ENCODE results near the gene DUOX1. TPM values are rescaled to one million over a fixed set of nuclear protein-coding genes. Genes with fewer than 3 reads are reported as not detected.
A peak's percentile ranks its signal among the peaks of the same experiment; 100 is the strongest.

Gene DUOX1
- total RNA-seq, 4 donors from 2014 or later = 0.33 to 1.7 (median 0.61) TPM

DNA sequence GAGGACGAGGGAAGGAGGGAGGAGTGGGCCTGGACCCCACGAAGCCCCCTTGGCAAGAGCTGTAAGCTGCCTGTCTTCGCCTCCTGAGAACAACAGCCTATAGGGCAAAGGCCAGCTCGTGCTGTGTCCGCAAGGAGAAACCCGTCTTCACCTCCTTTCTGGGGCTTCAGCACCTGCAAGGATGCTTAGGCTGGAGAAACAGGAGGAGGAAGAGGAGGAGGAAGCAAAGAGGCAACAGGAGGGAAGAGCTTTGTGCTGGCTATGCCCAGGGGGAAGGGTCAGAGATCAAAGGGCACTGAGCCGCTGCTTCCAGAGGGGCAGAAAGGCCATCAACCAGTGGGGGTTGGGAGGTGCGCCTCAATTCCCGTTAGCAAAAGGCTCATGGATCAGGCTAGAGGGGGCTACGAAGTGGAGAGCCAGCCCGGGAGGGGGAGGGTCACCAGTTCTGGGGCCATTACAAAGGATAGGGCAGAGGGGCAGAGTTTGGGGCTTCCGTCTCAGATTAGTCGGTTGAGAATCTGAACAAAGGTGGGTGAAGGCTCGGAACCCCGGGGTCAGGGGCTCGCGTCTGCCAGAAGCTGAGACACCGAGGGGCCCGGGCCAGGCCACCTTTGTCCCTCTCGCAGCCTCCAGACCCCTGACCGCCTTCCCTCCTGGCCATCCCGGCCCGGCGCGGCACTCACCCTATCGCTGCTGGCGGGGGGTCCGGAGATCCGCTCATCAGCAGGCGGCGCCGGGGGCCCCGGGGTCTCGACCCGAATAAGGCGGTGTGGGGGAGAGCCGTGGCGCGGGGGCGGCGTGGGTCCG, 57.2 kb downstream of the DUOX1 start:
- Histone ChIP-seq H3K9me3 (no peaks in the 10 kb centered on the region), H3K36me3 (no peaks in the 10 kb centered on the region), H3K27me3 (no peaks in the 10 kb centered on the region), H3K4me1 (peaks cover 18 to 44% (median 30%) of the 10 kb centered on the region in 4 donors), H3K4me3 (peak overlapping the region; percentile 65 to 89 (median 79)), H3K27ac (replicated peaks in 1 of 4) (peak overlapping the region; percentile 83 to 93 (median 90))
- WGBS = 40% methylated on average over 12 of the region's 42 CpGs
- TF ChIP-seq, protein P1, sequence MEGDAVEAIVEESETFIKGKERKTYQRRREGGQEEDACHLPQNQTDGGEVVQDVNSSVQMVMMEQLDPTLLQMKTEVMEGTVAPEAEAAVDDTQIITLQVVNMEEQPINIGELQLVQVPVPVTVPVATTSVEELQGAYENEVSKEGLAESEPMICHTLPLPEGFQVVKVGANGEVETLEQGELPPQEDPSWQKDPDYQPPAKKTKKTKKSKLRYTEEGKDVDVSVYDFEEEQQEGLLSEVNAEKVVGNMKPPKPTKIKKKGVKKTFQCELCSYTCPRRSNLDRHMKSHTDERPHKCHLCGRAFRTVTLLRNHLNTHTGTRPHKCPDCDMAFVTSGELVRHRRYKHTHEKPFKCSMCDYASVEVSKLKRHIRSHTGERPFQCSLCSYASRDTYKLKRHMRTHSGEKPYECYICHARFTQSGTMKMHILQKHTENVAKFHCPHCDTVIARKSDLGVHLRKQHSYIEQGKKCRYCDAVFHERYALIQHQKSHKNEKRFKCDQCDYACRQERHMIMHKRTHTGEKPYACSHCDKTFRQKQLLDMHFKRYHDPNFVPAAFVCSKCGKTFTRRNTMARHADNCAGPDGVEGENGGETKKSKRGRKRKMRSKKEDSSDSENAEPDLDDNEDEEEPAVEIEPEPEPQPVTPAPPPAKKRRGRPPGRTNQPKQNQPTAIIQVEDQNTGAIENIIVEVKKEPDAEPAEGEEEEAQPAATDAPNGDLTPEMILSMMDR (IDR thresholded peaks at IDR 0.05) = no peak
- TF ChIP-seq POLR2AphosphoS5 (IDR thresholded peaks at IDR 0.05) (no peak), EP300 (IDR thresholded peaks at IDR 0.05) (no peak), POLR2A (IDR thresholded peaks at IDR 0.05; ENCODE audit: low read depth) (no peak)
- DNase-seq (ENCODE audit: extremely low spot score) = no peak
- intact Hi-C loops (cut with DNase I) = no loop called here

DNA sequence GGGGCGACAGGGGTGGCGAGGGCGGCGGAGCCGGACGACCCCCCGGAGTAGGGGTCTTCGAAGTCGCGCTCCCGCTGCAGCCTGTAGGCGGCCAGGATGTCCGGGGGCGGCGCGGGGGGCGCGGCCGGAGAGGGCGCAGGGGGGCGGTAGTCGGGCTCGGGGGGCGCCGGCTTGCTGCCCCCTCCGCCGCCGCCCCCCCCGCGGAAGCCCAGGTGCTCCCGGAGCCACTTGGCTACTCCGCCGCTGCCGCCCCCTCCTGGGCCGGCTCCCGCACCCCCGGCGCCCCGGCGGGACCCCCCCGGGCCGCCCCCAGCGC, 57.7 kb downstream of the DUOX1 start:
- WGBS = no CpG with 5 or more reads among the region's 43 CpGs
- intact Hi-C loops (cut with DNase I) = no loop called here
- TF ChIP-seq POLR2AphosphoS5 (IDR thresholded peaks at IDR 0.05) (no peak), EP300 (IDR thresholded peaks at IDR 0.05) (no peak)
- TF ChIP-seq, protein P1 (IDR thresholded peaks at IDR 0.05) = no peak
- DNase-seq (ENCODE audit: extremely low spot score) = no peak
- H3K4me3 ChIP-seq = peak overlapping the region; percentile 65 to 89 (median 79)
- H3K4me1 ChIP-seq = peaks cover 18 to 44% (median 30%) of the 10 kb centered on the region in 4 donors
- no peaks in the 10 kb centered on the region for H3K27me3 ChIP-seq
- no peaks in the 10 kb centered on the region for H3K36me3 ChIP-seq
- H3K27ac ChIP-seq (replicated peaks in 1 of 4) = peak overlapping the region; percentile 83 to 93 (median 90)
- no peaks in the 10 kb centered on the region for H3K9me3 ChIP-seq

DNA sequence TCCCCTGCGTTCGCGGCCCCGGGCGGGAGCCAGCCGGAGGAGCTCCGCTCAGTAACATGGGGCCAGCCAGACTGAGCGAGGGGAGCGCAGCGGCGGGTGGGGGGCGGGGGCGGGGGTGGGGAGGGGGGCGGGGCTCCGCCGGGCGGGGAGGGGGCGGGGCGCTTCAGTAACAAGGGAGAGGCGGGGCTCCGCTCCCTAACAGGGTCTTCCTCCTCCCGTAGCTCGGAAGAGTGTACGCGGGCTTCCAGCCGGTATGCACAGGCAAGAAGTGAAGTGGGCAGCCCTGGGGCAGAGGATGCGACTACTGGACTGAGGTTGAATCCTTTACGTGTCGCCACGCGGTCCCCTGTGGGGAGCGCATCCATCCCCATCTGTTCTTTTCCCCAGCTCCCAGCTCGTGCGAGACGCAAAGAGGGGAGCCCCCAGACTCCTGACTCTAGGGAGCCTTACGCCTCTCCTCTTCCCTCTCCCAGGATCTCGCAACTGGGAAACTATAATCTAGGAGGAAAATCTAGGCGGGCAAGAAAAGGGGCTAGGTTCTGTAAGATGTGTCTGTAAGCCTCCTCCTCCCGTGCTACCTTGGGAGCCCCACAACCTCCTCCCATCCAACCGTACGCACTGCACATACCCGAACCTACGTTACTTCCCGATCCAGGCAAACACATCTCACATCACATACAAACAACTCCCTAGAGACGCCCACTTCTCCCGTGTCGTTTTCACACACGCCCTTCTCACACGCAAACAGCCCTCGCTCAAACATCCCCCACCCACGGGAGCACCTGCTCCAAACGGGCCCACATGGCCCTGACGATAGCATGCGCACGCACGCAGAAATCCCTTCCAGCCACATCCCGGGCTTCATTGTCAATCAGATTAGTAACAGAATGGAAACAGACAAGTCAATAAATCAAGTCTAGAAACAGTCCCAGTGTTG, 58.4 kb downstream of the DUOX1 start, which contains the start of gene SHF:
Gene SHF, minus strand, starts transcription at position 73 of the 937 bp plus-strand sequence. Its CDS starts 15 bp downstream, at position 58.
- intact Hi-C loops (cut with DNase I) = no loop called here
- DNase-seq (ENCODE audit: extremely low spot score) = no peak

DNA sequence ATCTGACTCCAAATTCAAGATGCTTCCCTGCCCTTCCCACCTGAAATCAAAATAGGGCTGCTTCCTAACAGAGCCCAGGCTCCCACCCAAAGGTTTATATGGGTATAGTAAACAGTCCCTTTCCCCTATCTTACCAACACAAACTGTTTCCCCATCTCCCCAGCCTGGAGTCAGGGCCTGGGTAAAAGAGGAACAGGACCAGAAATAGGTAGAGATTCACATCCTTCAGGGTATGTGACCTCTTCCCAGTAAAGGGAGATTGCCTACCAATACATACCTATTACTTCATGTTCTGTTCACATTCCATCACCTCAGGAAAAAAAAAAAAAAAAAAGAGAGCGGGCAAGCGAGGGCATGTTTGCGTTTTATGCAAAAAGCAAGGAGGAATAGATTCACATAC, 67.7 kb downstream of the DUOX1 start:
- Histone ChIP-seq H3K9me3 (no peaks in the 10 kb centered on the region), H3K4me3 (peak overlapping the region in 2 of 4 donors; percentile 74 to 80), H3K27me3 (no peaks in the 10 kb centered on the region), H3K4me1 (peaks cover 7 to 16% (median 12%) of the 10 kb centered on the region in 4 donors), H3K27ac (replicated peaks in 1 of 4) (no peak overlapping the region), H3K36me3 (no peaks in the 10 kb centered on the region)
- WGBS = 87% methylated on average over 3 of the region's 3 CpGs
- TF ChIP-seq EP300 (IDR thresholded peaks at IDR 0.05) (no peak), POLR2A (IDR thresholded peaks at IDR 0.05; ENCODE audit: low read depth) (no peak), POLR2AphosphoS5 (IDR thresholded peaks at IDR 0.05) (no peak)
- TF ChIP-seq, protein P1 (IDR thresholded peaks at IDR 0.05) = no peak
- no peak for DNase-seq (ENCODE audit: extremely low spot score)
- intact Hi-C loops (cut with DNase I) = loop anchor here (5.0 kb wide), 1 partner anchor 180 kb away; the partner anchor contains the start of gene GATM

More for the DNA sequence above, 58.4 kb downstream of the DUOX1 start, which contains the start of gene SHF:
- Histone ChIP-seq H3K9me3 (no peaks in the 10 kb centered on the region), H3K36me3 (no peaks in the 10 kb centered on the region), H3K4me3 (peak within 1 kb of the TSS; percentile 65 to 89 (median 79)), H3K4me1 (peaks cover 18 to 41% (median 30%) of the 10 kb centered on the region in 4 donors), H3K27me3 (no peaks in the 10 kb centered on the region), H3K27ac (replicated peaks in 1 of 4) (peak within 1 kb of the TSS; percentile 83 to 93 (median 90))
- TF ChIP-seq POLR2AphosphoS5 (IDR thresholded peaks at IDR 0.05) = peak; percentile 68 to 79
- TF ChIP-seq, protein P1 (IDR thresholded peaks at IDR 0.05) = no peak
- 2% methylated on average over 30 of the region's 57 CpGs for WGBS

Measured in esophagus muscularis mucosa (tissue), 4 donors.